Measurements from ENCODE around the gene HDAC11. TPM values are rescaled to one million over a fixed set of nuclear protein-coding genes. Genes with fewer than 3 reads are reported as not detected.

The HDAC11 gene
- total and polyA plus RNA-seq, 11 donors, result 20.8 to 49.4 (median 30.7) TPM

DNA sequence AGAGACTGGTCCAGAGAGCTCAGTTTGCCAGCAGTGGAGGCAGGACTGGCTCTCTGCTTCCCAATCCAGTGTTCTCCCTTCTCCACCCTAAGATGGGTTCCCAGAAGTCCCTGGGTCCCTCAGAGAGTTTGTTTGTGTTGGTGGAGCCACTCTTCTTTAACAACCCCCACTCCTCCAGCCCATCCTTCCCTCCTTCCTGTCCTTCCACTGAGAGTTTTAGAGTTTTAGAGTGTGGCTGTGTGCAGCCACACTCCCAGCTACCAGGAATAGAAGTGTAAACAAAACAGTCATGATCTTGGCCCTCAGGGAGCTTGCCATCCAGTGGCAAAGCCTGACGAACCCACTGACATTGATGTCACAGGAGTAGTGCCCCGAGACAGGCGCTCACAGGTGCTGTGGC is 56.3 kb downstream of the HDAC11 start:
- Histone ChIP-seq H3K4me1 (peaks cover 0 to 37% (median 9%) of the 10 kb centered on the region in 12 donors), H3K27me3 (peaks cover 0 to 3% (median 0%) of the 10 kb centered on the region in 9 donors), H3K27ac (peak overlapping the region in 3 of 12 donors; percentile 21 to 63 (median 22)), H3K36me3 (no peaks in the 10 kb centered on the region), H3K9me3 (peaks cover 0 to 4% (median 0%) of the 10 kb centered on the region in 12 donors), H3K4me3 (no peak overlapping the region)
- ATAC-seq, result no peak
- 76 to 85% (median 80%) methylated on average over 3 of the region's 3 CpGs for WGBS, 4 donors
- intact Hi-C loops (cut with DNase I), result no loop called here
- no peak for DNase-seq
- TF ChIP-seq CTCF (IDR thresholded peaks at IDR 0.05) (no peak), POLR2A (IDR thresholded peaks at IDR 0.05) (no peak)

GRCh38 chr3:13536832-13537231 is 56.7 kb downstream of the HDAC11 start:
- Histone ChIP-seq H3K27me3 (peaks cover 0 to 3% (median 0%) of the 10 kb centered on the region in 9 donors), H3K4me1 (peaks cover 0 to 37% (median 9%) of the 10 kb centered on the region in 12 donors), H3K4me3 (no peak overlapping the region), H3K27ac (peak overlapping the region in 3 of 12 donors; percentile 21 to 63 (median 22)), H3K36me3 (no peaks in the 10 kb centered on the region), H3K9me3 (peaks cover 0 to 8% (median 0%) of the 10 kb centered on the region in 12 donors)
- TF ChIP-seq POLR2A (IDR thresholded peaks at IDR 0.05), result no peak
- TF ChIP-seq CTCF (IDR thresholded peaks at IDR 0.05), result no peak
- WGBS, 4 donors, result 16 to 30% (median 20%) methylated on average over 8 of the region's 8 CpGs
- intact Hi-C loops (cut with DNase I), result no loop called here
- ATAC-seq (peak in 1 of 4 donors; percentile 24), DNase-seq (peak in 1 of 5 donors; percentile 56)

DNA sequence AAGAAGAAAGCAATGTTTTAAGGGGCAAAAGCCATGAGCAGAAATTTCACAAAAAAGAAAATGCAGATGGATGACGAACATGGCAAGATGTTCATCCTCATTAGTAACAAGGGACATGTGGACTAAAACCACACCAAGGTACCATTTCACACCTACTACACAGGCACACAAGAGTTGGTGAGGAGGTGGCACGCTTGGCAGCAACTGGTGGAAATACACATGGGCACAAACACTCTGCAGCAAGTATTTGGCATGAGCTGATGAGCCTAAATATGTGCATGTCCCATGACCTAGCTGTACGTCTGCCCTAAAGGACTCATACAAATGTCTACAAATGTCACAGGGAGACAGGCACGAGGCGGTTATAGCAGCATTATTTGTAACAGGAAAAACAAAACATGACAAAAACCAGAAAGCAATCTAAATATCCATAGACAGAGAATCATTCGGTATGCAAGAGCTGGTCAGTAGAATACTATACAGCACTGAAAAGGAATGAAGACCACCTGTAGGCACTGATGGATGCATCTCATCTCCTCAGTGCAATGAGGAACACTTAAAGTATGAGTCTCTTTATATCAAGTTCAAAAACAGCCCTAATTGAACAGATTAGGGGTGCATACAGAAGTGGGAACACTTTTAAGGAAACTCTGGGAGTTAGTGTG is 57.3 kb downstream of the HDAC11 start:
- H3K4me3 ChIP-seq, result no peak overlapping the region
- WGBS, 4 donors, result 93 to 95% (median 94%) methylated on average over 6 of the region's 6 CpGs
- H3K27ac ChIP-seq, result peak overlapping the region in 2 of 12 donors; percentile 21 to 63
- TF ChIP-seq POLR2A (IDR thresholded peaks at IDR 0.05), result no peak
- no peak for TF ChIP-seq CTCF (IDR thresholded peaks at IDR 0.05)
- H3K9me3 ChIP-seq, result peaks cover 0 to 13% (median 0%) of the 10 kb centered on the region in 12 donors
- peaks cover 0 to 36% (median 9%) of the 10 kb centered on the region in 12 donors for H3K4me1 ChIP-seq
- ATAC-seq (no peak), DNase-seq (no peak)
- intact Hi-C loops (cut with DNase I), result no loop called here
- no peaks in the 10 kb centered on the region for H3K36me3 ChIP-seq
- H3K27me3 ChIP-seq, result peaks cover 0 to 3% (median 0%) of the 10 kb centered on the region in 9 donors

DNA sequence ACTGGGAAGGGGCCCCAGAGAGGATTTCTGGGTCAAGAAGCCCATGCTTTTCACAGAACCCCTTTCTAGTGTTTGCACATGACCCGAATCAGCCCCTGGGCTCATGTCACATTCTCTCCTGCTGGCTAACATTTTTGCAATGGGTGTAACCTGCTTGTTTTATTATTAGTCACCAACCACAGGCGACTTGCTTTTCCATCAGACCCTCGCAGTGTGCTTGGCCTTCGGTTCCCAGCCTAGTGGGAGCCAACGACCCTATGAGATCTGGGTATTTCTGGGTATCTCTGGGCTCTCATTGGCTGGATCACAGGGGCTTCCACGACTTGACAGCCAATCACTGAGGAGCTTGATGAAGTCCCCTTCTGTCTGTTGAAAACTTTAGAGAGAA is 57.8 kb downstream of the HDAC11 start:
- peaks cover 0 to 3% (median 0%) of the 10 kb centered on the region in 9 donors for H3K27me3 ChIP-seq
- peak in 1 of 5 donors; percentile 49 for DNase-seq
- peaks cover 0 to 34% (median 9%) of the 10 kb centered on the region in 12 donors for H3K4me1 ChIP-seq
- no peaks in the 10 kb centered on the region for H3K36me3 ChIP-seq
- intact Hi-C loops (cut with DNase I), result no loop called here
- H3K9me3 ChIP-seq, result peaks cover 0 to 16% (median 0%) of the 10 kb centered on the region in 12 donors
- ATAC-seq, result peak in 2 of 4 donors; percentile 27 to 59
- H3K4me3 ChIP-seq, result no peak overlapping the region
- peak overlapping the region in 4 of 12 donors; percentile 5 to 63 (median 51) for H3K27ac ChIP-seq
- TF ChIP-seq POLR2A (IDR thresholded peaks at IDR 0.05) (no peak), CTCF (IDR thresholded peaks at IDR 0.05) (no peak)
- 77 to 85% (median 81%) methylated on average over 6 of the region's 6 CpGs for WGBS, 4 donors

All from heart left ventricle (tissue), 16 donors.